ENCODE data around the gene FCRL6.

GRCh38 chr1:159847231-159847630 is 45.1 kb downstream of the FCRL6 start:
- TF ChIP-seq ZNF335 (CRISPR knock-in tag; IDR thresholded peaks at IDR 0.05): no peak
- TF ChIP-seq JUNB (CRISPR knock-in tag; IDR thresholded peaks at IDR 0.05; ENCODE audit: borderline replicate concordance): no peak
- no peak for TF ChIP-seq CEBPB (IDR thresholded peaks at IDR 0.05; ENCODE audit: borderline replicate concordance, low read depth, low read length)

Measured in HepG2 (cell line).